Stimulated activated CD4-positive, alpha-beta T cell treated with anti-CD3 and anti-CD28 coated beads, Interleukin-1b, Interleukin-23, amount 100 ng/mL, for 48 hours (primary cell): ENCODE measurements around the gene FAM3A.
A peak's percentile ranks its signal among the peaks of the same experiment; 100 is the strongest.

Experiments used
- DNase-seq: peaks from one replicate; pipeline ENCODE4 v3.0.0-alpha.2; 2020

The FAM3A gene

DNA sequence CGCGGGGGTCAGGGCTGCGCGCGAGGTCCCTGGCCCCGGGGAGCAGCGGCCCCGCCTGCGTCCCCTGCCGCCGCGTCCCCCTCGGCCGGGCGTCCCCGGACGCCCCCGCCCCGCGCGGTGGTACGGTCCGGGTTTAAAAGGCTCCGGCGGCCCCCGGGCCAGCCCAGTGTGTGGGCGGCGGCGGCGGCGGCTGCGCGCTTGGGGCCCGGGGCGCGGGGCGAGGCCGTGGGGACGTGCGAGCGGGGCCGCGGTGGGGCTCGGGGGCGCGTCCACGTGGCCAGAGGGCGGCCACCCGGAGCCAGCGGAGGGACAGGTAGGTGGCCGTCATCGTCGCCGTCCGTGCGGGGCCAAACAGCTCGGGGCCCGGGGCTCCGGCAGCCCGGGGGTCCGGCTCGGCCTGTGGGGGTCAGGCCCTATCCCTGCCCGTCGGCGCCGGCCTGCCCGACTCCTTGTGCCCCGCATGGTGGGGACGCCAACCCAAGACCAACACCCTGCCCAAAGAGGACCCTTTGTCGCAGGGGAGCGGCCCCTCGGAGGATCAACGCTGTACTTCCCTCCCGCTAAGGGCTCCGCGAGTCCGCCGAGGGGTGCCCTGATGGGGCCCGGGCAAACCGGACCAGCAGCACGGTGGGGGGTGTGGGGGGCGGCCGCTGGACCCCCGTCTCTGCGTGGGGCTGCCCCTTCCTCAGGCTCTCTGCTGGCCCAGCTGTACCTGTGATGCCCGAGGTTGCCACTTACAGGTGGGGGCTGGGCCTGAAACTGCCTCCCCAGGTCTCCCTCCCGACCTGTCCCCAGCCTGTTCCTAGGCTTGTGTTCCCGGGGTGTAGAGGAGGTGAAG lies 57.7 kb downstream of the FAM3A start, which contains the start of gene PLXNA3:
TSS of gene PLXNA3 (plus strand) at position 166 of the 838 bp plus-strand sequence. CDS start 1,903 bp downstream, outside the sequence.
- peak; percentile 44 for DNase-seq

DNA sequence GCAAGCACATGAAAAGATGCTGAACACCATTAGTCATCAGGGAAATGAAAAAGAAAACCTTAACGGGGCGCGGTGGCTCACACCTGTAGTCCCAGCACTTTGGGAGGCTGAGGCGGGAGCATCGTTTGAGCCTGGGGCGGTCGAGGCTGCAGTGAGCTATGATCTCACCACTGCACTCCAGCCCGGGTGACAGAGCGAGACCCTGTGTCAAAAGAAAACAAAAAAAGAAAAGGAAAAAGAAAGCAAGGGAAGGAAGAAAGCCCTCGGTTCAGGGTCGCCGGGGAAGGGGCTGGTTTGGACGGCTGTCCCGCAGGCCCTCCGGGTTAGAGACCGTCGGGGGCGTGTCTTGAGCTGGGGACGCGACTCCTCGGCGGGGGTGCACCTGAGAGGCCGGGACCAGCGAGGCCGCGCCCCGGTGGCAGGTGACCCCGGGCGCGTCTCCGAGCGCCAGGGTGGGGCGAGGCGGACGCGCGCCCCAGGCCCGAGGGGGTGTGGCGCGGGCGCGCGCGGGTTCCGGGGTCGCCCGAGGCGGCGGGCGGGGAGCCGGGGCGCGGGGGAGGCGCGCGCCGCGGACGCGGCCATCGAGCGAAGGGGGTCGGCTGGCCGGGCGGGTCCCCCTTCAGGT lies 58.4 kb downstream of the FAM3A start:
- DNase-seq = peak; percentile 25
